Measurements from ENCODE around the gene SIRT3.
A peak's percentile ranks its signal among the peaks of the same experiment; 100 is the strongest.

DNA sequence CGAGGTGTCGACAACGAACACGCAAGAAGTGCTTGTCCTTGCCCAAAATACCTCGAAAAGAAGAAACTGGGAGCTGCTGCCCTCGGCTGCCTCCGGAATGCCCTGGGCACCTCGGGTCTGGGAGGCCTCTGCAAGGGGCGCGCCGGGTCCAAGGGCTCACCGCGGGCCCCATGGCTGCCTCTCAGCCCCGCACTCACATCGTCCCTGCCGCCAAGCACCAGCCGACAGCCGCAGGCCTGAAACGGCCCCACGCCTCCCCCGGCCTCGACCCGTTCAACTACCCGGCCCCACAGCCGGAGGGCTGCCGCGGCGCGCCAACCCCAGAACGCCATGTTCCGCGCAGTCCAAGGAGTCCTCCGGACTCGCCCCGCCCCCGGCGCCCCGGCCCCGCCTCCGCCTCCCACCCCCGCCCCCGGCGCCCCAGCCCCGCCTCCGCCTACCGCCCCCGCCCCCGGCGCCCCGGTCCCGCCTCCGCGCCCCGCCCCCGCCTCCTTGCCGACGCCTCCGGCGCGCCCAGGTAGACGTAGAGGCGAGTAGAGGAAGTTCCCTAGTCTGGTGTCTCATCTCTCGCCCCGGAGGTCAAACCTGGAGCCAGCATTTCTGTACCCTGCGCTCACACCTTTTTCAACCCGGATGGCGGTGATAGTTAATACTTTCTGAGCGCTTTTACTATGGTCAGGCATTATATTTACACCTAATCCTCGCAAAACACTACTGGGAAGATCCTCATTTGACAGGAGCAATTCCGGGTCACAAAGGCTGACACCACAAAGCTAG is at the start of gene SIRT3:
- TF ChIP-seq ZFP36 (IDR thresholded peaks at IDR 0.05; ENCODE audit: borderline replicate concordance, low read depth, low read length, partially characterized antibody) (no peak), POLR2A (IDR thresholded peaks at IDR 0.05; ENCODE audit: insufficient read depth in 1 of 2, low read depth in 2 of 2, low read length in 2 of 2) (peak; percentile 79 to 91), ATF7 (IDR thresholded peaks at IDR 0.05) (no peak), ATF7 (CRISPR knock-in tag; IDR thresholded peaks at IDR 0.05) (no peak), MYC (CRISPR knock-in tag; IDR thresholded peaks at IDR 0.05; ENCODE audit: borderline replicate concordance) (peak; percentile 60; the same call in 1 of the 2 replicates), FOXM1 (CRISPR knock-in tag; IDR thresholded peaks at IDR 0.05) (no peak)
- TF ChIP-seq, protein P1, sequence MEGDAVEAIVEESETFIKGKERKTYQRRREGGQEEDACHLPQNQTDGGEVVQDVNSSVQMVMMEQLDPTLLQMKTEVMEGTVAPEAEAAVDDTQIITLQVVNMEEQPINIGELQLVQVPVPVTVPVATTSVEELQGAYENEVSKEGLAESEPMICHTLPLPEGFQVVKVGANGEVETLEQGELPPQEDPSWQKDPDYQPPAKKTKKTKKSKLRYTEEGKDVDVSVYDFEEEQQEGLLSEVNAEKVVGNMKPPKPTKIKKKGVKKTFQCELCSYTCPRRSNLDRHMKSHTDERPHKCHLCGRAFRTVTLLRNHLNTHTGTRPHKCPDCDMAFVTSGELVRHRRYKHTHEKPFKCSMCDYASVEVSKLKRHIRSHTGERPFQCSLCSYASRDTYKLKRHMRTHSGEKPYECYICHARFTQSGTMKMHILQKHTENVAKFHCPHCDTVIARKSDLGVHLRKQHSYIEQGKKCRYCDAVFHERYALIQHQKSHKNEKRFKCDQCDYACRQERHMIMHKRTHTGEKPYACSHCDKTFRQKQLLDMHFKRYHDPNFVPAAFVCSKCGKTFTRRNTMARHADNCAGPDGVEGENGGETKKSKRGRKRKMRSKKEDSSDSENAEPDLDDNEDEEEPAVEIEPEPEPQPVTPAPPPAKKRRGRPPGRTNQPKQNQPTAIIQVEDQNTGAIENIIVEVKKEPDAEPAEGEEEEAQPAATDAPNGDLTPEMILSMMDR (CRISPR knock-in tag; IDR thresholded peaks at IDR 0.05), result no peak
- TF ChIP-seq, protein P2, sequence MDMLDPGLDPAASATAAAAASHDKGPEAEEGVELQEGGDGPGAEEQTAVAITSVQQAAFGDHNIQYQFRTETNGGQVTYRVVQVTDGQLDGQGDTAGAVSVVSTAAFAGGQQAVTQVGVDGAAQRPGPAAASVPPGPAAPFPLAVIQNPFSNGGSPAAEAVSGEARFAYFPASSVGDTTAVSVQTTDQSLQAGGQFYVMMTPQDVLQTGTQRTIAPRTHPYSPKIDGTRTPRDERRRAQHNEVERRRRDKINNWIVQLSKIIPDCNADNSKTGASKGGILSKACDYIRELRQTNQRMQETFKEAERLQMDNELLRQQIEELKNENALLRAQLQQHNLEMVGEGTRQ (IDR thresholded peaks at IDR 0.05; ENCODE audit: low read depth, low read length), result no peak
- TF ChIP-seq, protein P2 (CRISPR knock-in tag; IDR thresholded peaks at IDR 0.05; ENCODE audit: borderline replicate concordance), result peak; percentile 10; the same call in 1 of the 2 replicates
- TF ChIP-seq, protein P3, sequence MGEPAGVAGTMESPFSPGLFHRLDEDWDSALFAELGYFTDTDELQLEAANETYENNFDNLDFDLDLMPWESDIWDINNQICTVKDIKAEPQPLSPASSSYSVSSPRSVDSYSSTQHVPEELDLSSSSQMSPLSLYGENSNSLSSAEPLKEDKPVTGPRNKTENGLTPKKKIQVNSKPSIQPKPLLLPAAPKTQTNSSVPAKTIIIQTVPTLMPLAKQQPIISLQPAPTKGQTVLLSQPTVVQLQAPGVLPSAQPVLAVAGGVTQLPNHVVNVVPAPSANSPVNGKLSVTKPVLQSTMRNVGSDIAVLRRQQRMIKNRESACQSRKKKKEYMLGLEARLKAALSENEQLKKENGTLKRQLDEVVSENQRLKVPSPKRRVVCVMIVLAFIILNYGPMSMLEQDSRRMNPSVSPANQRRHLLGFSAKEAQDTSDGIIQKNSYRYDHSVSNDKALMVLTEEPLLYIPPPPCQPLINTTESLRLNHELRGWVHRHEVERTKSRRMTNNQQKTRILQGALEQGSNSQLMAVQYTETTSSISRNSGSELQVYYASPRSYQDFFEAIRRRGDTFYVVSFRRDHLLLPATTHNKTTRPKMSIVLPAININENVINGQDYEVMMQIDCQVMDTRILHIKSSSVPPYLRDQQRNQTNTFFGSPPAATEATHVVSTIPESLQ (CRISPR knock-in tag; conservative IDR thresholded peaks at IDR 0.05), result peak; percentile 23; the same call in 1 of the 2 replicates
